SK-N-SH treated with all-trans-retinoic acid at 6 μM for 48 hours (cell line): ENCODE results near the gene NDUFA8.

Experiments
- ESRRG ChIP-seq: fragments of 250-450 bp; sonication (Bioruptor Pico); IDR thresholded peaks from 2 replicates; pipeline ENCODE4 v1.6.1; 2021; ENCODE audit warnings: mild to moderate bottlenecking
- POU6F1 ChIP-seq: fragments of 250-450 bp; sonication (Bioruptor Pico); IDR thresholded peaks from 2 replicates; pipeline ENCODE4 v1.8.0; 2021; ENCODE audit warnings: low read depth, mild to moderate bottlenecking, moderate library complexity, borderline replicate concordance

- TF ChIP-seq POU6F1, result no peak
- TF ChIP-seq ESRRG (CRISPR knock-in tag), result no peak
Measured at GRCh38 chr9:122121931-122122330, 37.6 kb downstream of the NDUFA8 start.
